H1 (cell line): ENCODE results near the gene GTF2F2. TPM values are rescaled to one million over a fixed set of nuclear protein-coding genes. Genes with fewer than 3 reads are reported as not detected.

Experiments used
- CTCF ChIA-PET: fragments of 300-600 bp; sonication (Branson Sonifier 250); formaldehyde crosslinking; loops from one replicate; lab custom pipeline; 2021; ENCODE audit not compliant: partially characterized antibody; lab: Charles Lee
- POLR2A ChIA-PET: fragments of 300-600 bp; sonication (Branson Sonifier 250); formaldehyde crosslinking; loops from one replicate; lab custom pipeline; 2021; ENCODE audit warnings: inconsistent platforms; ENCODE audit not compliant: partially characterized antibody; lab: Charles Lee
- DNase-seq, 2 experiments: peaks; one replicate each; pipeline versions ENCODE4 v3.0.0 to v3.0.0-alpha.2; 2010 to 2022; ENCODE audit warnings: low spot score in 2 of 2, low read depth in 1 of 2, mixed read lengths in 1 of 2
- FAIRE-seq: peaks from 2 replicates; lab custom pipeline; 2011; peaks lifted over from hg19 to GRCh38; lab: Jason Lieb, UNC
- H2AFZ ChIP-seq: 2 replicates; pipeline ENCODE4 v1.8.1; 2012; ENCODE audit warnings: low read length, inconsistent platforms
- H2AK5ac ChIP-seq: 2 replicates; pipeline ENCODE4 v1.6.1; 2013; ENCODE audit warnings: low read depth, low read length
- H2BK120ac ChIP-seq: replicated peaks from 2 replicates; pipeline ENCODE3; 2013; ENCODE audit warnings: low read depth, low read length, inconsistent platforms
- H2BK12ac ChIP-seq: 2 replicates; pipeline ENCODE4 v1.6.1; 2013; ENCODE audit warnings: low read depth, low read length
- H2BK15ac ChIP-seq: 2 replicates; pipeline ENCODE4 v1.6.1; 2013; ENCODE audit warnings: low read length
- H2BK20ac ChIP-seq: 2 replicates; pipeline ENCODE4 v1.6.1; 2013; ENCODE audit warnings: low read length
- H2BK5ac ChIP-seq: 2 replicates; pipeline ENCODE4 v1.6.1; 2013; ENCODE audit warnings: low read depth, low read length
- H3K14ac ChIP-seq: 2 replicates; pipeline ENCODE4 v1.6.1; 2013; ENCODE audit warnings: inconsistent platforms; ENCODE audit not compliant: insufficient read length
- H3K18ac ChIP-seq: 2 replicates; pipeline ENCODE4 v1.6.1; 2013; ENCODE audit warnings: low read length; ENCODE audit errors: extremely low read depth
- H3K23ac ChIP-seq: 2 replicates; pipeline ENCODE4 v1.6.1; 2013; ENCODE audit warnings: inconsistent platforms; ENCODE audit not compliant: insufficient read length
- H3K23me2 ChIP-seq: 2 replicates; pipeline ENCODE4 v1.6.1; 2013; ENCODE audit warnings: low read depth, low read length
- H3K27ac ChIP-seq: 2 replicates; pipeline ENCODE4 v1.6.1; 2011; ENCODE audit warnings: low read depth, low read length, inconsistent platforms
- H3K27me3 ChIP-seq, 4 experiments: replicated peaks in 1 of 4; 1 replicate in 1 of 4; 2 replicates in 3 of 4; pipeline versions ENCODE4 v1.6.1 to v1.8.1; 2011 to 2013; ENCODE audit warnings: low read length in 3 of 4, mild to moderate bottlenecking in 3 of 4, inconsistent platforms in 2 of 4, mixed read lengths in 2 of 4, moderate library complexity in 1 of 4; ENCODE audit not compliant: control insufficient read depth in 3 of 4, insufficient read depth in 3 of 4; ENCODE audit errors: extremely low read depth in 1 of 4
- H3K36me3 ChIP-seq, 4 experiments: 2 replicates each; pipeline versions ENCODE4 v1.6.1 to v1.8.1; 2011 to 2013; ENCODE audit warnings: mild to moderate bottlenecking in 4 of 4, low read length in 3 of 4, moderate library complexity in 2 of 4, control low read depth in 1 of 4, inconsistent platforms in 1 of 4; ENCODE audit not compliant: insufficient read depth in 4 of 4, control insufficient read depth in 2 of 4
- H3K4ac ChIP-seq: replicated peaks from 2 replicates; pipeline ENCODE3; 2013; ENCODE audit warnings: low read length, low read depth, mixed read lengths, inconsistent platforms; ENCODE audit not compliant: insufficient read length
- H3K4me1 ChIP-seq, 4 experiments: replicated peaks in 1 of 4; 1 replicate in 1 of 4; 2 replicates in 3 of 4; pipeline versions ENCODE4 v1.6.1 to v1.8.1; 2011 to 2013; ENCODE audit warnings: low read length in 3 of 4, inconsistent platforms in 2 of 4, mixed read lengths in 1 of 4; ENCODE audit not compliant: insufficient read depth in 4 of 4, control insufficient read depth in 3 of 4
- H3K4me2 ChIP-seq, 2 experiments: 2 replicates each; pipeline versions ENCODE4 v1.6.1 to v1.8.1; 2011 to 2013; ENCODE audit warnings: low read depth in 2 of 2, low read length in 2 of 2, control low read depth in 1 of 2, inconsistent platforms in 1 of 2, mild to moderate bottlenecking in 1 of 2; ENCODE audit not compliant: insufficient read depth in 1 of 2
- H3K4me3 ChIP-seq, 4 experiments: fragments of 200-600, 300-600 bp in 1 of 4; sonication (generic), shearing (Covaris generic), sonication (Bioruptor Twin) in 1 of 4; 2 replicates each; pipeline versions ENCODE4 v1.5.1 to v1.8.1; 2011 to 2016; ENCODE audit warnings: low read length in 4 of 4, low read depth in 3 of 4, control low read depth in 2 of 4, inconsistent platforms in 2 of 4, mild to moderate bottlenecking in 2 of 4, mixed read lengths in 1 of 4, moderate library complexity in 1 of 4; ENCODE audit not compliant: insufficient read depth in 2 of 4; ENCODE audit errors: extremely low read depth in 1 of 4
- H3K56ac ChIP-seq: replicated peaks from 2 replicates; pipeline ENCODE3; 2013; ENCODE audit warnings: low read depth, mild to moderate bottlenecking, mixed read lengths, low read length, inconsistent platforms; ENCODE audit not compliant: insufficient read length
- H3K79me1 ChIP-seq: 2 replicates; pipeline ENCODE4 v1.6.1; 2013; ENCODE audit warnings: low read depth, low read length, control low read depth
- H3K79me2 ChIP-seq, 2 experiments: 2 replicates each; pipeline versions ENCODE4 v1.6.1 to v1.8.1; 2012 to 2013; ENCODE audit warnings: low read length in 2 of 2, mild to moderate bottlenecking in 2 of 2, inconsistent platforms in 1 of 2; ENCODE audit not compliant: insufficient read depth in 2 of 2, control insufficient read depth in 1 of 2
- H3K9ac ChIP-seq, 4 experiments: replicated peaks in 1 of 4; 1 replicate in 1 of 4; 2 replicates in 3 of 4; pipeline versions ENCODE4 v1.6.1 to v1.8.1; 2011 to 2013; ENCODE audit warnings: low read depth in 3 of 4, low read length in 3 of 4, control low read depth in 2 of 4, mild to moderate bottlenecking in 2 of 4, moderate library complexity in 2 of 4, inconsistent platforms in 1 of 4; ENCODE audit errors: extremely low read depth in 1 of 4
- H3K9me3 ChIP-seq, 2 experiments: 2 replicates each; pipeline versions ENCODE4 v1.6.1 to v1.8.1; 2012 to 2013; ENCODE audit warnings: mild to moderate bottlenecking in 2 of 2, moderate library complexity in 2 of 2, control low read depth in 1 of 2, inconsistent platforms in 1 of 2, low read depth in 1 of 2, low read length in 1 of 2, mixed read lengths in 1 of 2; ENCODE audit not compliant: insufficient read depth in 2 of 2
- H4K20me1 ChIP-seq, 2 experiments: replicated peaks in 1 of 2; 2 replicates each; pipeline versions ENCODE3 to v1.8.1; 2011 to 2013; ENCODE audit warnings: inconsistent platforms in 2 of 2, low read length in 2 of 2, mild to moderate bottlenecking in 1 of 2; ENCODE audit not compliant: insufficient read depth in 2 of 2, control insufficient read depth in 1 of 2
- H4K5ac ChIP-seq: 2 replicates; pipeline ENCODE4 v1.6.1; 2013; ENCODE audit warnings: low read length, low read depth, mixed read lengths, inconsistent platforms; ENCODE audit not compliant: insufficient read length
- H4K8ac ChIP-seq: 2 replicates; pipeline ENCODE4 v1.8.0; 2013; ENCODE audit warnings: mild to moderate bottlenecking, moderate library complexity, low read length, inconsistent platforms; ENCODE audit not compliant: insufficient read depth; ENCODE audit errors: extremely low read depth
- H4K91ac ChIP-seq: replicated peaks from 2 replicates; pipeline ENCODE3; 2013; ENCODE audit warnings: low read length, mixed read lengths, inconsistent platforms; ENCODE audit not compliant: insufficient read length
- EGR1 ChIP-seq: IDR thresholded peaks from 2 replicates; pipeline ENCODE4 v1.6.1; 2011; ENCODE audit warnings: low read depth, low read length, borderline replicate concordance
- POLR2AphosphoS5 ChIP-seq: IDR thresholded peaks from 2 replicates; pipeline ENCODE4 v1.6.1; 2011; ENCODE audit warnings: low read depth, low read length
- RXRA ChIP-seq: IDR thresholded peaks from 2 replicates; pipeline ENCODE4 v1.6.1; 2011; ENCODE audit warnings: low read depth, mild to moderate bottlenecking, low read length, moderate library complexity; ENCODE audit not compliant: insufficient read depth
- WGBS, 2 experiments: shearing (Covaris generic) in 1 of 2; methylation state at CpG; one replicate each; pipeline versions ENCODE4 v1.1.6 to v1.1.7; 2013 to 2015; ENCODE audit warnings: low lambda C conversion rate in 2 of 2, mixed read lengths in 2 of 2, inconsistent platforms in 1 of 2, low coverage in 1 of 2, missing lambda C conversion rate in 1 of 2; ENCODE audit not compliant: insufficient replicate concordance in 2 of 2, insufficient coverage in 1 of 2, insufficient read length in 1 of 2; ENCODE audit errors: extremely low coverage in 1 of 2, missing lambda C conversion rate in 1 of 2; 5-methylcytosine and 5-hydroxymethylcytosine counted together
- polyA plus RNA-seq, 7 experiments: library from polyadenylated mRNA; depleted of rRNA in 3 of 7; stranded (reverse) in 5 of 7; unstranded in 2 of 7; fragments of >200 nt in 5 of 7; fragments of 200-250 nt in 2 of 7; gene quantifications; 1 replicate in 5 of 7; 2 replicates in 1 of 7; 4 replicates in 1 of 7; pipeline versions ENCODE4 v1.2.1 to v1.2.3, GENCODE V29; 2011 to 2013; ENCODE audit warnings: missing spikeins in 2 of 7, mixed read lengths in 2 of 7
- total RNA-seq: library from RNA; stranded (reverse); fragmentation: NEBNext Ultra II Directional; extraction: Animal tissue kit (Norgen Biotek cat#: 25700); gene quantifications from 2 replicates; pipeline ENCODE4 v1.2.1, GENCODE V29; 2021

GTF2F2 gene
- total and polyA plus RNA-seq, 2 of the 8 experiments (the other 6 are each of a cell fraction or from before 2014, with no cell fraction given), result 10.8 to 31.1 TPM

GRCh38 chr13:45297456-45298205, 177.3 kb downstream of the GTF2F2 start:
- H4K91ac ChIP-seq, result no peak overlapping the region
- no peak overlapping the region for H2AFZ ChIP-seq
- H3K9me3 ChIP-seq, result no peaks in the 10 kb centered on the region
- H3K4me3 ChIP-seq, result no peak overlapping the region
- 90% methylated on average over 7 of the region's 7 CpGs; no CpG with 5 or more reads in 1 of the 2 experiments for WGBS, 2 experiments
- TF ChIP-seq POLR2AphosphoS5, result 0 out of 2 replicates have a peak, but pooled peaks have one; percentile 14
- no peak for TF ChIP-seq EGR1
- TF ChIP-seq RXRA, result no peak
- H3K79me1 ChIP-seq, result no peaks in the 10 kb centered on the region
- no peak overlapping the region for H2BK120ac ChIP-seq
- H3K36me3 ChIP-seq, result no peaks in the 10 kb centered on the region
- no peak overlapping the region for H3K23ac ChIP-seq
- H2AK5ac ChIP-seq, result no peak overlapping the region
- H3K4me1 ChIP-seq, result peaks cover 0 to 2% (median under 1%) of the 10 kb centered on the region in 4 experiments; a peak in 4 of 7 replicates
- DNase-seq (no peak), FAIRE-seq (no peak)
- CTCF ChIA-PET, result interaction anchor here (0.5 to 6.3 kb wide), 6 partner anchors 10 to 250 kb away, joined by 3 to 36 read pairs (median 10); no protein-coding TSS in a partner anchor
- H3K4me2 ChIP-seq, result no peak overlapping the region
- H4K20me1 ChIP-seq, result no peaks in the 10 kb centered on the region
- no peak overlapping the region for H3K18ac ChIP-seq
- no peaks in the 10 kb centered on the region for H3K27me3 ChIP-seq
- POLR2A ChIA-PET, result interaction anchor here (0.6 to 2.4 kb wide), 6 partner anchors 10 to 43 kb away, joined by 3 to 8 read pairs (median 6); partner anchors contain the start of gene TPT1
- no peak overlapping the region for H2BK12ac ChIP-seq
- no peak overlapping the region for H4K5ac ChIP-seq
- H3K27ac ChIP-seq, result no peak overlapping the region
- no peak overlapping the region for H3K14ac ChIP-seq
- no peak overlapping the region for H2BK20ac ChIP-seq
- H3K4ac ChIP-seq, result no peak overlapping the region
- H3K79me2 ChIP-seq, result no peaks in the 10 kb centered on the region
- H2BK5ac ChIP-seq, result no peak overlapping the region
- no peak overlapping the region for H3K56ac ChIP-seq
- H3K23me2 ChIP-seq, result no peaks in the 10 kb centered on the region
- H2BK15ac ChIP-seq, result no peak overlapping the region
- no peak overlapping the region for H3K9ac ChIP-seq
- H4K8ac ChIP-seq, result no peak overlapping the region
